ENCODE results near the gene NRXN3. TPM values are rescaled to one million over a fixed set of nuclear protein-coding genes. Genes with fewer than 3 reads are reported as not detected.
A peak's percentile ranks its signal among the peaks of the same experiment; 100 is the strongest.

The NRXN3 gene
- total and polyA plus RNA-seq, 2 of the 13 experiments (the other 11 are each of a cell fraction or from before 2014, with no cell fraction given): 0.03 TPM; not detected in 1

- TF ChIP-seq BATF2 (CRISPR knock-in tag; IDR thresholded peaks at IDR 0.05) (no peak), FOXA3 (CRISPR knock-in tag; IDR thresholded peaks at IDR 0.05) (no peak), ZBTB14 (CRISPR knock-in tag; IDR thresholded peaks at IDR 0.05) (no peak), KDM6A (CRISPR knock-in tag; IDR thresholded peaks at IDR 0.05; ENCODE audit: low read depth) (no peak)
These were observed 763.0 kb downstream of the NRXN3 start (continued) for GRCh38 chr14:78933166-78933565.

- Histone ChIP-seq H2AFZ (ENCODE audit: low read length) (no peak overlapping the region), H3K9ac (ENCODE audit: insufficient read depth, low read depth, low read length) (no peak overlapping the region), H3K4me2 (ENCODE audit: low read depth, low read length) (no peak overlapping the region), H3K27me3 (ENCODE audit: control insufficient read depth in 1 of 2, insufficient read depth in 2 of 2, low read length in 2 of 2) (no peaks in the 10 kb centered on the region), H3K9me3 (ENCODE audit: low read length) (no peaks in the 10 kb centered on the region), H3K4me1 (ENCODE audit: insufficient read depth, low read length) (no peaks in the 10 kb centered on the region), H4K20me1 (ENCODE audit: insufficient read depth, low read length) (no peaks in the 10 kb centered on the region), H3K27ac (ENCODE audit: extremely low read length, insufficient read depth, low read length) (no peak overlapping the region), H3K4me3 (replicated peaks in 1 of 3; ENCODE audit: insufficient read depth in 1 of 3, low read depth in 2 of 3, low read length in 3 of 3) (no peak overlapping the region), H3K79me2 (ENCODE audit: insufficient read depth, low read length) (no peaks in the 10 kb centered on the region), H3K36me3 (replicated peaks in 1 of 2; ENCODE audit: control insufficient read depth in 1 of 2, insufficient read depth in 2 of 2, low read length in 2 of 2) (no peaks in the 10 kb centered on the region)
- DNase-seq (ENCODE audit: low spot score): peak; percentile 12
- ChIA-PET POLR2A (no interaction called here), CTCF (ENCODE audit: low intra/inter-chr PET ratio, low total read pairs) (no interaction called here)
- WGBS (ENCODE audit: low lambda C conversion rate): 0% methylated on average over 4 of the region's 4 CpGs
- no peak for TF ChIP-seq HDAC2 (CRISPR knock-in tag; IDR thresholded peaks at IDR 0.05)
- peak; percentile 40; the same call in 1 of the 2 replicates for TF ChIP-seq CTCF (CRISPR knock-in tag; IDR thresholded peaks at IDR 0.05)
- TF ChIP-seq KLF12 (CRISPR knock-in tag; IDR thresholded peaks at IDR 0.05; ENCODE audit: borderline replicate concordance): no peak
- TF ChIP-seq MAFF (IDR thresholded peaks at IDR 0.05; ENCODE audit: low read depth, low read length): no peak
- TF ChIP-seq PLSCR1 (CRISPR knock-in tag; IDR thresholded peaks at IDR 0.05; ENCODE audit: borderline replicate concordance): no peak
- TF ChIP-seq MXD4 (CRISPR knock-in tag; IDR thresholded peaks at IDR 0.05): no peak
- TF ChIP-seq ZNF362 (CRISPR knock-in tag; IDR thresholded peaks at IDR 0.05; ENCODE audit: borderline replicate concordance): peak; percentile 81; the same call in 1 of the 2 replicates
- TF ChIP-seq STAG1 (CRISPR knock-in tag; IDR thresholded peaks at IDR 0.05): peak; percentile 36
- no peak for TF ChIP-seq NPAS2 (CRISPR knock-in tag; IDR thresholded peaks at IDR 0.05; ENCODE audit: borderline replicate concordance)
- TF ChIP-seq ZNF44 (CRISPR knock-in tag; IDR thresholded peaks at IDR 0.05): no peak
- ATAC-seq: no peak; the same call in 2 of the 3 replicates
- intact Hi-C loops (cut with micrococcal nuclease; ENCODE audit: unreplicated experiment): no loop called here
- FAIRE-seq: peak; percentile 50
- in situ Hi-C loops (cut with HindIII; ENCODE audit: extremely low pct_ligation_motif_present, low pct_unique_long_range_greater_than_20kb): no loop called here
- no TSS peak for BruUV-seq (replicated peaks)
These were observed 763.9 kb downstream of the NRXN3 start for GRCh38 chr14:78933948-78934524.

All from HepG2 (cell line).